HG02642 (cell line): Measurements from ENCODE around the gene C12orf43.

Experiments
- ATAC-seq: cut with Tn5 transposase; IDR thresholded peaks from one replicate; pipeline ENCODE4 v1.9.1; 2021; ENCODE audit warnings: mild to moderate bottlenecking; ENCODE audit not compliant: unreplicated experiment, poor library complexity

The C12orf43 gene

GRCh38 chr12:121001060-121001459 lies 15.2 kb downstream of the C12orf43 start:
- ATAC-seq: no peak

- ATAC-seq: no peak
Observed at GRCh38 chr12:121000530-121000929, 15.8 kb downstream of the C12orf43 start.

- ATAC-seq: no peak
Observed at GRCh38 chr12:120999191-121000120, 16.8 kb downstream of the C12orf43 start.

- ATAC-seq: no peak
Observed at GRCh38 chr12:120998435-120998834, 17.9 kb downstream of the C12orf43 start.

GRCh38 chr12:120997448-120997847 lies 18.8 kb downstream of the C12orf43 start:
- ATAC-seq: no peak

GRCh38 chr12:120996133-120996746 lies 20.0 kb downstream of the C12orf43 start:
- no peak for ATAC-seq

- ATAC-seq: no peak
Observed at GRCh38 chr12:120994589-120995337, 21.5 kb downstream of the C12orf43 start.

GRCh38 chr12:120994059-120994458 lies 22.2 kb downstream of the C12orf43 start:
- ATAC-seq: no peak

GRCh38 chr12:120993496-120993895 lies 22.8 kb downstream of the C12orf43 start:
- ATAC-seq: no peak

GRCh38 chr12:120992989-120993388 lies 23.3 kb downstream of the C12orf43 start:
- no peak for ATAC-seq

GRCh38 chr12:120991965-120992364 lies 24.3 kb downstream of the C12orf43 start:
- ATAC-seq: no peak

- no peak for ATAC-seq
Observed at GRCh38 chr12:120990487-120991055, 25.7 kb downstream of the C12orf43 start.

- no peak for ATAC-seq
Observed at GRCh38 chr12:120989687-120990086, 26.6 kb downstream of the C12orf43 start.

- ATAC-seq: no peak
Observed at GRCh38 chr12:120988658-120989057, 27.6 kb downstream of the C12orf43 start.

- ATAC-seq: no peak
Observed at GRCh38 chr12:120988234-120988633, 28.1 kb downstream of the C12orf43 start.

GRCh38 chr12:120984351-120984898 lies 31.9 kb downstream of the C12orf43 start:
- no peak for ATAC-seq

- no peak for ATAC-seq
Observed at GRCh38 chr12:120983759-120984158, 32.5 kb downstream of the C12orf43 start.

GRCh38 chr12:120982659-120983058 lies 33.6 kb downstream of the C12orf43 start:
- no peak for ATAC-seq

GRCh38 chr12:120981407-120981941 lies 34.8 kb downstream of the C12orf43 start:
- no peak for ATAC-seq

- no peak for ATAC-seq
Observed at GRCh38 chr12:120980800-120981368, 35.4 kb downstream of the C12orf43 start.
